ENCODE measurements around the gene GRN.

GRCh38 chr17:44310609-44311376, 34.3 kb upstream of the GRN start:
- TF ChIP-seq, protein P1, sequence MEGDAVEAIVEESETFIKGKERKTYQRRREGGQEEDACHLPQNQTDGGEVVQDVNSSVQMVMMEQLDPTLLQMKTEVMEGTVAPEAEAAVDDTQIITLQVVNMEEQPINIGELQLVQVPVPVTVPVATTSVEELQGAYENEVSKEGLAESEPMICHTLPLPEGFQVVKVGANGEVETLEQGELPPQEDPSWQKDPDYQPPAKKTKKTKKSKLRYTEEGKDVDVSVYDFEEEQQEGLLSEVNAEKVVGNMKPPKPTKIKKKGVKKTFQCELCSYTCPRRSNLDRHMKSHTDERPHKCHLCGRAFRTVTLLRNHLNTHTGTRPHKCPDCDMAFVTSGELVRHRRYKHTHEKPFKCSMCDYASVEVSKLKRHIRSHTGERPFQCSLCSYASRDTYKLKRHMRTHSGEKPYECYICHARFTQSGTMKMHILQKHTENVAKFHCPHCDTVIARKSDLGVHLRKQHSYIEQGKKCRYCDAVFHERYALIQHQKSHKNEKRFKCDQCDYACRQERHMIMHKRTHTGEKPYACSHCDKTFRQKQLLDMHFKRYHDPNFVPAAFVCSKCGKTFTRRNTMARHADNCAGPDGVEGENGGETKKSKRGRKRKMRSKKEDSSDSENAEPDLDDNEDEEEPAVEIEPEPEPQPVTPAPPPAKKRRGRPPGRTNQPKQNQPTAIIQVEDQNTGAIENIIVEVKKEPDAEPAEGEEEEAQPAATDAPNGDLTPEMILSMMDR (IDR thresholded peaks at IDR 0.05) = no peak
- no peak for TF ChIP-seq POLR2A (IDR thresholded peaks at IDR 0.05)
- no peak for TF ChIP-seq EP300 (IDR thresholded peaks at IDR 0.05)
